HTR-8/SVneo (cell line): ENCODE results near the gene OLFML2A.

Experiments used
- DNase-seq: peaks from one replicate; pipeline ENCODE4 v3.0.0; 2011; ENCODE audit warnings: low spot score, mixed read lengths; ENCODE audit not compliant: insufficient read length
- FAIRE-seq: peaks from 2 replicates; lab custom pipeline; 2011; peaks lifted over from hg19 to GRCh38; lab: Jason Lieb, UNC

Gene OLFML2A

GRCh38 chr9:124774129-124774978 lies 2.6 kb upstream of the OLFML2A start:
- DNase-seq (peak; percentile 77), FAIRE-seq (no peak)

GRCh38 chr9:124776618-124776953 lies 347 bp upstream of the OLFML2A start:
- no peak for DNase-seq
- FAIRE-seq: no peak

- DNase-seq (no peak), FAIRE-seq (no peak)
Observed at GRCh38 chr9:124778575-124779367, 1.8 kb downstream of the OLFML2A start.

GRCh38 chr9:124779368-124780059 lies 2.6 kb downstream of the OLFML2A start:
- peak; percentile 56 for DNase-seq
- no peak for FAIRE-seq

GRCh38 chr9:124780060-124780756 lies 3.3 kb downstream of the OLFML2A start:
- no peak for FAIRE-seq
- no peak for DNase-seq

GRCh38 chr9:124780757-124781151 lies 3.8 kb downstream of the OLFML2A start:
- DNase-seq: no peak
- no peak for FAIRE-seq

GRCh38 chr9:124781967-124782660 lies 5.2 kb downstream of the OLFML2A start:
- no peak for DNase-seq
- no peak for FAIRE-seq

- FAIRE-seq (no peak), DNase-seq (no peak)
Observed at GRCh38 chr9:124782661-124783574, 6.0 kb downstream of the OLFML2A start.

GRCh38 chr9:124783830-124784229 lies 6.9 kb downstream of the OLFML2A start:
- FAIRE-seq (no peak), DNase-seq (no peak)

- DNase-seq (no peak), FAIRE-seq (no peak)
Observed at GRCh38 chr9:124784509-124784908, 7.6 kb downstream of the OLFML2A start.

- DNase-seq: no peak
- no peak for FAIRE-seq
Observed at GRCh38 chr9:124786881-124787573, 10.1 kb downstream of the OLFML2A start.

- no peak for DNase-seq
- no peak for FAIRE-seq
Observed at GRCh38 chr9:124788542-124789217, 11.7 kb downstream of the OLFML2A start.

GRCh38 chr9:124789531-124789930 lies 12.6 kb downstream of the OLFML2A start:
- DNase-seq: no peak
- FAIRE-seq: no peak

- no peak for DNase-seq
- no peak for FAIRE-seq
Observed at GRCh38 chr9:124790301-124790700, 13.4 kb downstream of the OLFML2A start.

GRCh38 chr9:124790801-124791505 lies 14.0 kb downstream of the OLFML2A start:
- FAIRE-seq (no peak), DNase-seq (no peak)

- FAIRE-seq (no peak), DNase-seq (no peak)
Observed at GRCh38 chr9:124792257-124793014, 15.5 kb downstream of the OLFML2A start.
